NCI-H524 (cell line): Measurements from ENCODE around the gene POMC.
"Not testable (repeated sequence)": the region's sequence is repeated elsewhere in the genome, so short reads cannot be mapped to it uniquely, and the experiment has no call there.

Source experiments
- DNase-seq, 2 experiments: peaks; one replicate each; lab custom pipeline; 2025; lab: John Stamatoyannopoulos, UW

The POMC gene

DNA sequence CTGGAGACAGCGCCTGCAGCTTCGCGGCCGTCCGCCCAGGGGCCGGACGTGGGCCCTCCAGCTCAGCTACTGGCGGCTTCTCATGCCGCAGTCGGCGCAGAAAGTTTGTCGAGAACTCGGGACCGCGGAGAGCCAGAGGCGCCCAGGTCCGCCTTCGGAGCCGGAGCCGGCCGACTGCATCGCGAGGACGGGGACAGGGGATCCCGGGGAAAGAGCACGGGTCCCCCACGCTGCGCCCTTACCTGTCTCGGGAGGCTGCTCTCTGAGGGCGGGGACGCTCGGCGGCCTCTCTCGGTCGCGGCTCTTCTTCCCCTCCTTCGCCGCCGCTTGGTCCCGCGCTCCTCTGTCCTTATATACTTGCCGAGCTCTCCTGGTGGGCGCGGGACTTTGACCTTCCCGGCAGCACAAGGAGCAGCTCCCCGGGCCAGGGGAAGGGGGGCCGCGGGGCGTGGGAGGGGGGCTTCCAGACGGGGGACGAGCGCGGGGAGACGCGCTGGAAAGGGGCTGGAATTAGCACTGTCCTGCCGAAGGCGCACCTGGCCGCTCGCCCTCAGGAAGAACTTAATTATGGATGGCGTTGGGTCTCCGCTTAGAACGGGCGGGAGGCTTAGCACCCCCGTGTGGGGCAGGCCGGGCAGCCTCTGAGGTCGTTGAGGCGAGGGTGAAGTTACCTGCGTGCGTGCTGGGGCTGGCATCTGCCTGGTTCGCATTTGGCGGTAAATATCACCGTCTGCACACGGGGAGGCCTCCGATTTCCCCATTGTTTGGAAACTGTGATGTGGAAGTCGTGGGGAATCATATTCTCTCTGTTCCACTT lies at the start of gene POMC:
TSS of gene POMC (minus strand) at position 325 of the 817 bp plus-strand sequence. CDS start 3,808 bp downstream, outside the sequence.
- peak in 1 of 2 experiments; percentile 44 for DNase-seq

DNA sequence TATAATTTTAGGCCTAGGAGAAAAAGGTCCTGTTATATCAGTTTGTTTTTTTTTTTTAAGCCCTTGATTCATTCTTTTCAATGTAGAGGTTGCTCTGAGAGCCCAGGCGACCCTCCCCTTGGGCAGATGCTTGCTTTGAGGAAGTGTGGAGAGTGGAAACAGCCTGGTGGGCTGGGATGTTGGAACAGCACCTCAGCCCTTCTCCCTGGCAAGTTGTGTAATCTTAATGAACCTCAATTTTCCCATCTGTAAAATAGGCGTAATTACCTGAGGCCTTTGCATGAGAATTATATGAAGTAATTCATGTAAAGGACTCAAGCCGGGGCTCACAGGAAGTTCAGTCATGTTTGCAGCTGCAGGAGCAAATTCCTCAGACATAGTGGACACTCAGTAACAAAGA lies 49.7 kb upstream of the POMC start:
- no peak for DNase-seq

DNA sequence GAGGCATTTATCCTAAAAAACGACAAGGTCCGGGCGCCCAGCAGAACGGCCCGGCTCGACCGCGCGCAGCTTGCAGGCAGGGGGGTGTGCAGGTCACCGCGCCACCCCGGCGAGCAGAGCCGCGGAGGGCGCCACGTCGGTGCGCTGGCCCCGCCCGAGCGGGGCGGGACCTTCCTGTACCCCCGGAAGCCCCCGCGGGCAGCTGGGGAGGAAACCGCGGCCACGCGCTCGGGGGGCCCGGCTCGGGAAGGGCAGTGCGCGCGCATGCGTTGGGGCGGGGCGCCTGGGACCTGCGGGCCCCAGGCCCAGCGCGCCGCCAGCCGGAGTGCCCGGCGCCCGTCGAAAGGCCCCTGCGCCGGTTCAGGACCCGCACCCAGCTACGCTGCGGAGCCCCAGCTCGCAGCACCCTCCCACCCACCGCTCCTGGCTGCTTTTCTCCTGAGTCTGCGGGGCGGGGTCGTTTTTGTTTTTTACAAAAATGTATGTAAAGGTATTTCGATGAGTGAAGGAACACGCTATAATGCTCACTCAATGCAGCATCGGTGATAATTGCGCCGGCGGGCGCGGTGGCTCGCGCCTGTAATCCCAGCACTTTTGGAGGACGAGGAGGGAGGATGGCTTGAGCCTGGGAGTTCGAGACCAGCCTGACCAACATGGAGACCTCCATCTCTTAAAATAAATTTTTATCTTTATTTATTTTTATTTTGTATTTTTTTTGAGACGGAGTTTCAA lies 47.7 kb upstream of the POMC start:
- DNase-seq = no peak

DNA sequence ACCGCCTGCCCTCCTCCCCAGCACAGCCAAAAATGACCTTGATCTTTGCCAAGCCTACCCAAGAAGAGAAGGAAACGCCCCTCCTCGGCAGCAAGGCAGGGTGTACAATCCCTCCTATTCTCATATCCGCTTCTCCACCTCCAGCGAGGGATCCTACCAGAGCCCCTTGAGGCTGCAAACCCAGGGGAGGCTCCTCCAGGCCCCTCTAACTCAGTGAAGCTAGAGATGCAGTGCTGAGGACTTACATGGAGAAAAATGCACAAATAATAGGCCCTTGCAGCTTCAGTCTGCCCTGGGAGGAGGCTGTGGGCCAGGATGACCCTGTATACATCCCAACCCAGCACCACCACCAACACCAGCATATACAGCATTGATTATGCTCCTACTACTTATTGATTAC lies 46.9 kb upstream of the POMC start:
- no peak for DNase-seq

DNA sequence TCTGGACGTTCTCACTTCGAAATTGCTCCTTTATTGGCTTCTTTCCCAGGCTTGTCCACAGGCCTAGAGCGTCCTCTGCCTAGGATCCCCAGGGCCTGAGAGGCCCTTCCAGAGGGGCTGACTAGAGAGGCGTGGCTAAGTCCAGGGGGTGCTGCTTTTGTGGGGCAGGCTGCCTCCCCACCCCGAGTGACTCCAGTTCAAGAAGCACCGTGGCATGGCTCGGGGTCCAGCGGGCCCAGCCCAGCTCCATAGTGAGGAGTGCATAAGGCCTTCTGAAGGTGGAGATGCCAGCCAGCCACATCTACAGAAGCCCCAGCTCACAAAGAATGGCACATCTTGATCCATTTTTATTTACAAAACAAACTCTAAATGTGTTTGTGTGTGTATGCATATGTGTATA lies 44.8 kb upstream of the POMC start:
- no peak for DNase-seq

DNA sequence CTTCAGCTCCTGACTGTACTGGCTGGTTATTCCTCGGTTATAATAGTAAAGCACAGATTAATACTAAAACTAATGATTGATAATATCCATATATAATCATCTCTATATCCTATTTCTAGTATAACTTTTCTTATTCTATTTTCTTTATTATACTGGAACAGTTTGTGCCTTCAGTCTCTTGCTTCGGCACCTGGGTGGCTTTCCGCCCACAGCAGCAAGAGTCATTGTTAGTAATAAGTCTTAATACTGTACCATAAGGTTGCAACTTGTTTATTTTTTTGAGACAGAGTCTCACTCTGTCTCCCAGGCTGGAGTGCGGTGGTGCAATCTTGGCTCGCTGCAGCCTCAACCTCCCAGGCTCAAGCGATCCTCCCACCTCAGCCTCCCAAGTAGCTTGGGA lies 42.5 kb upstream of the POMC start:
- not testable (repeated sequence) for DNase-seq

DNA sequence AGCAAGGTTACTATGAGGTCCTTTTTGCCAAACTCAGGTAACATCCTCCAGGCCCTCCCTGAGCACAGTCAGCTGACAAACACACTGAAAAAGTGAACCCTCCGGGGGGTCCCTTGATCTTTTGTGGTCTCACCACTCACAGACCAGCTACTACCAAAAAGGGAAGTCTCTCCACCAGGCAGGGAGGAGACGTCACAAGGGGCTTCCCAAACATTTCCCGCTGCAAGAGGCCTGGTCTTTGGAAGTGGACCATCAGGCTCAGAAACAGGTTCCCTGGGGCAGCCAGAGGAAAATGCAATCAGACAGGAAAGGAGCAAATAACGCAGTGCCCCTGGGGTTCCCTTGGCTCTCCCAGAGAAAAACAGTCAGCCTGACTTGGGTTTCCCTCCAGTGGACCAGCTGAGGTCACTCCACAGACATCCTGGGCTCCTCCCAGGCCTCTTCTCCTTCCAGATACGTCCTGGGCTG lies 38.7 kb upstream of the POMC start:
- no peak for DNase-seq

DNA sequence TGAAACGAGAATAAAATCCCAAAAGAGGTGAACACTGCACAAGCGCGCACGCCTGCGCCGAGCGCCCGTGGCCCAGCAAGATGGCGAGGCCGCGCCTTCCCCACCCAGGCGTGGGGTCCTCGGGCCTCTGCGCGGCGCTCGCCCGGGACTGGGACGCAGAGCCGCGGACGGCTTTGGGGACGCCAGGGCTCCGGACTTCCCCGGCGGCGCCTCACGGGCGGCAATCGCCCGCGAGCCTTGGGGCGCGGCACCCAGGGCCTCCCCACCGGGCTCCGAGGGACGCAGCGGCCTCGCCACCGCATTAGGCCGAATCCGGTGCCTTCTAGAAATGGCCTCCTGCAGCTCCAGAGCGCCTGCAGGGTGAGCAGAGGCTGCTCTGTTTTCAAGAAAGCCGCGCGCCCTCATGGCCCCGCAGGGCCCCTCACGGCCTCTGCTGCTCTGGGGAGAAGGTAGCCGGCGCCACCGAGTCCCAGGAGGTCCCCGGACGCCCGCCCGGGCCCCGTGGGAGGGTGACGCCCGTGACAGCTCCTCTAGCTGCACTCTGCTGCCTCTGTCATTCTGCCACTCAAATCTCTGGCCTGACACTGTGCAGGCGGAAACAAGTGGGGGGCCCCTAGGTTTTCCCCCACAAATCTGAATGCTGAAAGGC lies 35.9 kb upstream of the POMC start:
- no peak for DNase-seq

DNA sequence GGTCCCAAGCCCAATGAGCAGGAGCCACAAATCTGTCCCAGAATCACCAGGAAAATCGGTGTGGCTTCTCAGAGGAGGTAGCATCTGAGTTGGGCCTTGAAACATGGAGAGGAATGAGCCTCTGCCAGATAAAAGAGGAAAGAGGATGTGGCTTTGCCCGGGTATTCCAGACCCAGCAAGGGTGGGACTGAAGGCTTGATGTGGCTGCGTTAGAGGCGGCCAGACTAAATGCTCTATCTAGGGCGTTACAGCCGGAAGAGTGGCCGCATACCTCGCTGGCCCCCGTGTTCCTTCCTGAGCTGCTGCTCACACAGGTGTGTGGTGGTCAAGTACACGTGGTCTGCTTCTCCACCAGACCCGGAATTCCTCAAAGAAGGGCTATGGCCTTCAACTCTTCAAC lies 33.9 kb upstream of the POMC start:
- no peak for DNase-seq

DNA sequence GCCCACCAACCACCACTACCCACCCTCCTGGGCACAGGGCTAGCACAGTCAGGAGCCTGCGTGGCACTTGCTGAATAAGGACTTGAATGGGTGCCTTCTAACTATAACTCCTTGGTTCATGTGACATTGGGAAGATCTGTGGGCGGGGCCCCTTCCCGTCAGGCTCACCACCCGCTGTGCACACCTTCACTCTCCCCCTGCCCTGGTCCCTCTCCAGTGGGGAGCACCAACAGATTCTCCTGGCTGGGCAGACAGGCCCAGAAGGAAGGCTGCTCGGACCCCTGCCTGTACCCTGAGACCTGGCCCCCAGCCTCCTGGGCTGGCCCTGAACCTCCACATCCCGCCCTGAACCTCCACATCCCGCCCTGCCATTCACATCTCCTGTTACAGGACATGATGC lies 33.4 kb upstream of the POMC start:
- no peak for DNase-seq

DNA sequence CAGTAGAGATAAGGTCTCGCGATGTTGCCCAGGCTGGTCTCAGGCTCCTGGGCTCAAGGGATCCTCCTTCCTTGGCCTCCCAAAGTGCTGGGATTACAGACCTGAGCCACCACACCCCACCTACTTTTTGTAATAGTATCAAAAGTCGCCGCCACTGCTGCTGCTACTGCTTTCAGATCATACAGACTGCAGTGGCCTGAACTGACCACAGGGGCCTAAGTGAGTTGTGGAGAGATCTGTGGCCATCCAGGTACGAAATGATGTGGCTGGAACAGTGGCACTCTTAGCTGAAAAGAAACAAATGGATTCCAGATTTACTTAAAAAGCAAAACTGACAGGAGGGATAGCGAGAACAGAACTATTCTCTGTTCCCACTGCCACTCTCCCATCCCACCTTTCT lies 32.9 kb upstream of the POMC start:
- DNase-seq = no peak

DNA sequence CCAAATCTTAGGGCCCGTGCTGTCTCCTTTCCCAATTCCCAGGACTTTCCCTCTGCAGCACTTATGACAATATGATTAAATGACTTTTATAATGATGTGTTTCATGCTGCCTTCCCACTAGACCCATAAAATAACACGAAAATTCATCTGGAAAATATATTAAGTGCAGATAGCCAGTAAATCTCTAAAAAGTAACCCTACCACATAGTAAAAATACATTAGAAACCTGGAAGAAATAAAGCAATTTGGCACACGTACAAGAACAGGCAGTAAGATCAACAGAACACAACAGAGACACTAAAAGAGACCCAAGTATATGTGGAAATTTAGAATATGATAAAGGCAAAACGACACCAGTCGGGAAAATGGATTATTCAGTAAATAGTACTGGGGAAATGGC lies 30.2 kb upstream of the POMC start:
- no peak for DNase-seq

DNA sequence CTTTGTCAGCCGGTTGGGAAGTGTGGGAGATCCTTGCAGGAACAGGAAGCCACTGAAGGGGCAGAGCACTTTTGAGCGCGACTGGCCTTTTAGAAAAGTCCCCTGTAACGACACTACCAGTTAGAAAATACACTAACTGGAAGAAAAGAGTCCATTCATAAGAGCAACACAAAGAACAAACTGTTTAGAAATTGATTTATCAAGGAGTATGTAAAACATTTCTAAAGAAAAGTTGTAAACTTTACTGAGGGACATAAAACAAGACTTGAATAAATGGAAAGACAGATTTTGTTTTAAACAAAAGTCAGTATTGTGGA lies 29.8 kb upstream of the POMC start:
- no peak for DNase-seq

DNA sequence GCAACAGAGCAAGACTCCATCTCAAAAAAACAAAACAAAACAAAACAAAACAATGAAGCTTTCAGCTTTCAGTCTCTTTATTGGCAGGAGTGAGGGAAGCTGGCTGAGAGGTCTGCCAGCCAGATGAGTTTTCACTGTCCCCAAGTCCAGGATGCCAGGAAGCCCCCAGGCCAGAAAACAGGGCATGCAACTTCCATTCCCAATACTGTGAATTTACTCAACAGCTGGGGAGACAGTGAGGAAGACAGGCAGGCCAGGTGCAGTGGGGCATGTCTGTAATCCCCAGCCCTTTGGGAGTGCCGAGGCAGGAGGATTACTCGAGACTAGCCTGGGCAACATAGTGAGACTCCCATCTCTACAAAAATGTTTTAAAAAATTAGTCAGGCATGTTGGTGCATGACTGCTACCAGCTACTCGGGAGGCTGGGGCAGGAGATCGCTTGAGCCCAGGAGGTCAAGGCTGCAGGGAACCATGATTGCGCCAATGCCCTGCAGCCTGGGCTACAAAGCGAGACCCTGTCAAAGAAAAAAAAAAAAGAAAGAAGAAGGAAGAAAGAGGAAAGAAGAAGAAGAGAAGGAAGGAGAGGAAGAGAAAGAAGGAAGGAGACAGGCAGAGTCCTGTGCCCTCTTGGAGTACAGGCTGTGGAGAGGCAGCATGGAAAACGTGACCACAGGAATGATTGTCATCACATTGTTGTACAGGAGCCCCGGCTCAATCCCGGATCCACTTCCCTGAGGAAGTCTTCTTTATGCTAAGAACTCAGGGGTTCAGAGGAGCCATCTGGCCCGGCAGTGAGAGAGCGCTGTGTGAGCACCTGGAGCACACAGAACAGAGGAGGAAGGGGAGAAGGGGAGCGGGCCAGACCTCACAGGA lies 29.2 kb upstream of the POMC start:
- DNase-seq = peak; percentile 20 to 49

DNA sequence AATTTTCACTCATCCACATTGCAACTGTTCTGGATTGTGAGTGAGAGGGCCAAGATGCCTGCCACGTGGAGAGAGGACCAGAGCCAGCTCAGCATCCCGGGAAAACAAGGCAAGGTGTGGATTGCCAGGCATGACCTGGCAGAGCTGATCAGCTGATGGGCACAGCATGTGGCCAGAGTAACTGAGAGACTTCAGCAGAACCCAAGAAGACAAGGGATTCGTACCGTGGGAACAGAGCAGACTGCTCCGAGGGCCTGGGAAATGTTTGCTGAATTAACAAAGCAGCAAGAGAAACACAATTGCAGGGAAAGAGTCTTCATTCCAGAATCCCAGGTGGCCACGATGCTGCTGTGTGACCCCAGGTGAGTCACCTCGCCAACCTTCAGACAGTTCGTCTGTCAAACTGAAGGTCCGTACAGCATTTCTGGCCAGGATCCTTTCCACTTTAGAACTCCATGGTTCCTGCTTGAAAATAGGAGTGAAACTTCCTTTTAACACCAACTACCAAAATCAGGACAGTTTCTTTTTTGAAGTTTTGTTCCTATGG lies 26.3 kb upstream of the POMC start:
- no peak for DNase-seq

DNA sequence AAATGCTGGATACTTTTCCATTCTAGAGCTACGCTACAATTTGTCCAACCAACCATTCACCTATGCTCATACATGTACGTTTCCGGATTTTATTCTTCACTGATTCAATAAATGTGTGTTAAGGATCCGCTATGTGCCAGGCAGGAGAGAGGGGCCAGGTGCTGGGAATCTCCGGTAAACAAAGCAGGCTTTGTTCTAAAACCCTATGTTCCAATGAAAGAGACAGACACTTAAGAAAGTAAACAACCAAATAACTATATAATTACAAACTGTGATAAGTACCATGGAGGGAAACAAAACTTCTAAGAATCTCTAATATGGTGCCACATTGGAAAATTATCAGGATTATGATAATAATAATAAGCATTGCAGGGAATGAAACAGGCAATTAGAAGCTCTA lies 22.2 kb upstream of the POMC start:
- DNase-seq = no peak

DNA sequence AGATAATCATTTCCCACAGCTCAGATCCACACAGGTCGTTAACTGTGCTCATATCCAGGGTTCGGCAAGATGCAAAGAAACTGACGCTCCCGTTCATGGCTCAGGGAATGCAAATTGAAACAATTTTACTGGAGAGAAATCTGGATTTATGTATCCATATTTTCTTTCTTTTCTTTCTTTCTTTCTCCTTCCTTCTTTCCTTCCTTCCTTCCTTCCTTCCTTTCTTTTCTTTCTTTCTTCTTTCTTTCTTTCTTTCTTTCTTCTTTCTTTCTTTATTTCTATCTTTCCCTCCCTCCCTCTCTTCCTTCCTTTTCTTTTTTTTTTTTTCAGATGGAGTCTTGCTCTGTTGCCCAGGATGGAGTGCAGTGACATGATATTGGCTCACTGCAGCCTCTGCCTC lies 20.0 kb upstream of the POMC start:
- no peak for DNase-seq

DNA sequence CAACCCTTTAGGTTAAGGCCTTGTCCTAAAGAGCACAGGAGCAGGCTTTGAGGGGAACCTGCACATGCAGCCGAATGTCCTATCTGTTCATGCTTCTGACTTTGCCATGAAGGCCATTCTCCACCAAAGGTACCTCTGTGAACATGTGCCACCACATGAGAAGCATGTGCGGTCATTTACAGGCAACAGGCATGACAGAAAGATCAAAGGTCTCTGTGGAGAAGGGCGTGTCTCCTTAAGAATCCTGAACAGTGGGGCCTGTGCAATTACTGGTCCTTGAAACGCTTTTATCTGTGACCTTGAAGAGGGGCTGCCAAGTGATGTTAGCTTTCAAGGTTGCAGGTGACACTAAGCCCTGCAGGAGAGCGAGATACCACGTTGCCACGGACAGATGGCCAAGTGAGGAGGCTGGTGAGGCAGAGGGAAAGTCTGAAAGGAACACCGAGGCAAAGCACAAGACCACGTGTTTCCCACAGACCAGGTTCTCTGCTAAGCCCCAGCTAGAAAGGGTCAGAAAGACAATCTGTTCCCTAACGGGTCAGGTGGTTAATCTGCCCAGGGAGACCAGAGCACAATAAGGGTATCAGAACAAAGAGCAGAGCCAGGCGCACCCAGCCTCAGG lies 19.5 kb upstream of the POMC start:
- DNase-seq = peak; percentile 35 to 75

DNA sequence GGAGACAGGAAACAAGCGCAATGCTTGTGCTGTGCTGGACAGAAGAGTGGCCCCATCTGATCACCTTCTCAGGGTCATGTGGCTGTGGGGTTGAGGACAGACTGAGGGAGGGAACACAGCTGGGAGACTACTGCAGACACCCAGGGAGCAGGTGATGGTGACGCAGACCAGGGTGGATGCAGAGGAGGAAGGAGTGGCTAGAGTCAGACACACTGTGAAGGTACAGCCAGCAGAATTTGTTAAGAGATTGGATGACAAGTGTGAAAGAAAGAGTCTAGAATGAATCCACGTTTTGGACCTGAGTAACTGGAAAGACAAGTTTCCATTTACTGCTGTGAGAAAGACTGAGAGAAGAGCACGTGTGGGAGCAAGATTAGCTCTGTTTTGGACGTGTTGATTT lies 15.9 kb upstream of the POMC start:
- no peak for DNase-seq

DNA sequence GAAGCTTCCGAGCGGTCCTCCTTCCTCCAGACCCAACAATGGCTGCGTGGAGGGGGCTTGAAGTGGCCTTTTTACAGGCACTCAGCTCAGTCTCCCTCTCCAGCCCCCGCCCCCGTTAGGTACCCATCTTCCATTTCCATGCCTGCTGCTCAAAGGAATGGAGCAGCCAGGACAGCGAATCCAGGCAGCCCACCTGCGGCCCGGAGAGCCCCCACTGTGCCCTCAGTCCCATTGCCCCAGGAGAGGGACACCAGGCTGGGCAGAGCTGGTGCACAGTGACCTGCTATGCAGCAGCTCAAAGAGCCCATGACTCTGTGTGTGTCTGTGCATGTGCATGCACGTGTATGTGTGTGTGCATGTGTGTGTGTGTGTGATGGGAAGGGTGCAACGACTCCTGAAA lies 10.6 kb upstream of the POMC start:
- no peak for DNase-seq

DNA sequence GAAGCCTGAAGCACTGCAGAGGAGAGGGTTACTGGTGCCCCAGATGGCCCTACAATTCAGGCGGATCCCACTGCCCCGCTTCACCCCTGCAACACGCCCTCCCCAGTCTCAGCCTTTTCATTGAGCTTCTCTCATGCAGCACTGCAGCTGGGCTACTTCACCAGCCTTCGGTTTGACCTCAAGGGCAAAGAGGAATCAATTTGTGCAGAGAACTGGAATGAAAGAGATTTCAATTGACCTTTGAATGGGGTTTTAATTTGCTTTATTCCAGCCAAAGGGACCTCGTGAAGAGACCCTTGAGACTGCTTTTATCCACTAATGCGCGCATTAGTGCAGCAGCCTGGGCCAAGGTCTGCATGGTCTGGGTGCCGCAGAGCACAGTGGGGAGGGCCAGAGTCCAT lies 8.8 kb upstream of the POMC start:
- DNase-seq = no peak
